ENCODE results near the gene WDR26. TPM values are rescaled to one million over a fixed set of nuclear protein-coding genes. Genes with fewer than 3 reads are reported as not detected.
"Not testable (repeated sequence)": the region's sequence is repeated elsewhere in the genome, so short reads cannot be mapped to it uniquely, and the experiment has no call there.

The WDR26 gene
- total RNA-seq, 3 donors from 2014 or later, result 64.4 to 86.3 (median 67.4) TPM

- H3K36me3 ChIP-seq (ENCODE audit: low read depth), result no peaks in the 10 kb centered on the region
- TF ChIP-seq CTCF (IDR thresholded peaks at IDR 0.05), result no peak
- intact Hi-C loops (cut with DNase I, micrococcal nuclease), result no loop called here
- no peak for ATAC-seq
- no peak overlapping the region for H3K4me3 ChIP-seq
- H3K9me3 ChIP-seq, result no peaks in the 10 kb centered on the region
- no peak for DNase-seq
- H3K4me1 ChIP-seq (ENCODE audit: low read depth), result peaks cover 8% of the 10 kb centered on the region
Observed at GRCh38 chr1:224429616-224430326, 4.8 kb downstream of the WDR26 start.

- H3K36me3 ChIP-seq (ENCODE audit: low read depth); H3K4me3 ChIP-seq; ATAC-seq; intact Hi-C loops (cut with DNase I, micrococcal nuclease); H3K4me1 ChIP-seq (ENCODE audit: low read depth); H3K9me3 ChIP-seq; DNase-seq: not testable (repeated sequence)
Observed at GRCh38 chr1:224428713-224429112, 5.9 kb downstream of the WDR26 start.

- Histone ChIP-seq H3K9me3 (no peaks in the 10 kb centered on the region), H3K4me1 (ENCODE audit: low read depth) (peaks cover 8% of the 10 kb centered on the region), H3K4me3 (no peak overlapping the region), H3K36me3 (ENCODE audit: low read depth) (no peaks in the 10 kb centered on the region)
- ATAC-seq (peak; percentile 8), DNase-seq (no peak)
- intact Hi-C loops (cut with DNase I, micrococcal nuclease), result no loop called here
- no peak for TF ChIP-seq CTCF (IDR thresholded peaks at IDR 0.05)
Observed at GRCh38 chr1:224427346-224427745, 7.3 kb downstream of the WDR26 start.

- H3K4me1 ChIP-seq (ENCODE audit: low read depth); DNase-seq; H3K9me3 ChIP-seq; H3K4me3 ChIP-seq; intact Hi-C loops (cut with DNase I, micrococcal nuclease); ATAC-seq; H3K36me3 ChIP-seq (ENCODE audit: low read depth): not testable (repeated sequence)
Observed at GRCh38 chr1:224426869-224427268, 7.7 kb downstream of the WDR26 start.

GRCh38 chr1:224425279-224425884 lies 9.2 kb downstream of the WDR26 start:
- no peak for ATAC-seq

GRCh38 chr1:224420106-224420505 lies 14.5 kb downstream of the WDR26 start:
- intact Hi-C loops (cut with DNase I, micrococcal nuclease), result no loop called here
- no peak overlapping the region for H3K4me3 ChIP-seq
- no peaks in the 10 kb centered on the region for H3K4me1 ChIP-seq (ENCODE audit: low read depth)
- H3K36me3 ChIP-seq (ENCODE audit: low read depth), result peaks cover 6% of the 10 kb centered on the region
- H3K9me3 ChIP-seq, result no peaks in the 10 kb centered on the region
- DNase-seq, result no peak
- TF ChIP-seq CTCF (IDR thresholded peaks at IDR 0.05), result no peak
- no peak for ATAC-seq

More at GRCh38 chr1:224425279-224425884, 9.2 kb downstream of the WDR26 start:
- Histone ChIP-seq H3K4me3 (no peak overlapping the region), H3K36me3 (ENCODE audit: low read depth) (no peaks in the 10 kb centered on the region), H3K4me1 (ENCODE audit: low read depth) (no peaks in the 10 kb centered on the region), H3K9me3 (no peaks in the 10 kb centered on the region)
- intact Hi-C loops (cut with DNase I, micrococcal nuclease), result no loop called here
- TF ChIP-seq CTCF (IDR thresholded peaks at IDR 0.05), result no peak
- no peak for DNase-seq

Data from mucosa of descending colon (tissue), 3 donors.